Skeletal muscle satellite cell (primary cell): ENCODE data around the gene MED27.

Experiments
- H3K27me3 ChIP-seq: 2 replicates; pipeline ENCODE4 v1.7.0; 2013; ENCODE audit warnings: low read length; ENCODE audit not compliant: control insufficient read depth, insufficient read depth
- H3K36me3 ChIP-seq: 2 replicates; pipeline ENCODE4 v1.7.0; 2013; ENCODE audit warnings: mild to moderate bottlenecking, control low read depth, low read length; ENCODE audit not compliant: insufficient read depth
- H3K4me1 ChIP-seq: 2 replicates; pipeline ENCODE4 v1.7.0; 2013; ENCODE audit warnings: low read length; ENCODE audit not compliant: control insufficient read depth, insufficient read depth
- H3K4me2 ChIP-seq: 2 replicates; pipeline ENCODE4 v1.7.0; 2013; ENCODE audit warnings: mild to moderate bottlenecking, low read length
- H3K4me3 ChIP-seq: 2 replicates; pipeline ENCODE4 v1.7.0; 2013; ENCODE audit warnings: low read length
- H3K9ac ChIP-seq: 2 replicates; pipeline ENCODE4 v1.7.0; 2013; ENCODE audit warnings: mild to moderate bottlenecking, low read depth, low read length, moderate library complexity
- H3K9me3 ChIP-seq: replicated peaks from 2 replicates; pipeline ENCODE4 v1.7.0; 2013; ENCODE audit warnings: mild to moderate bottlenecking, control low read depth, low read length

Gene MED27

DNA sequence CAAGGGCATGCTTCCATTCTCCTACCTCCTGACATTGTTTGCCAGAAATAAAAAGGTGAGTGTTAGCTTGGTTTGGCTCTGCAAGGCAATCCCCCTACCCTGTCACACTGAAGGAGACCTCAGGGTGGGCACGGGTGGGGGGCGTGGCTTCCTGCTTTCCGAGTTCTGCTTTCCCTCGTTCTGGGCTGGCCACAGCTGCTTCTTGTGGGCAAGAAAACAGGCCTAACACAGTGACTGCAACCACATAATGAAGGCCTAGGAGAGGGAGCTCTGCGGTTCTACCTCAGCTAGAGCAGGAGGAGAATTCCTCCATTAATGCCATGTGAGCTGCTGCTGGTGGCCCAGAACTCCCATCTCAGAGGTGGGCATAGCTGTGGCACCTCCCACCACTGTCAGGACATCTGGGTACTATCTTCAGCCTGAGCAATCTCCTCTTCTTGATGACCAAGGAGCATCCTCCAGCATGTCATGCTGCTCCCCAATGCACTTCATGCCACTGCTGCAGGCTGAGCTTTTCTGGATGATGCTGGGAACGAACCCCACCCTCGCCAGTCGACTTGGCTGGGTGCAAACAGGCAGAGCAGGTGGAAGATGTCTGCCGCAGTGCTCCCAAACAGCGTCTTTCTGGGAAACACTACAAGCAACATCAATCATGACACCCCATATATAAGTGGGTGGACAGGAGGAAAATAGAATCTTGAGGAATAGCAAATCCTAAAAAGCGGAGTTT lies 200.3 kb downstream of the MED27 start:
- Histone ChIP-seq H3K27me3 (no peaks in the 10 kb centered on the region), H3K4me1 (peaks cover 14% of the 10 kb centered on the region), H3K9ac (no peak overlapping the region), H3K4me2 (no peak overlapping the region), H3K4me3 (no peak overlapping the region), H3K9me3 (no peaks in the 10 kb centered on the region), H3K36me3 (peaks cover 11% of the 10 kb centered on the region)

DNA sequence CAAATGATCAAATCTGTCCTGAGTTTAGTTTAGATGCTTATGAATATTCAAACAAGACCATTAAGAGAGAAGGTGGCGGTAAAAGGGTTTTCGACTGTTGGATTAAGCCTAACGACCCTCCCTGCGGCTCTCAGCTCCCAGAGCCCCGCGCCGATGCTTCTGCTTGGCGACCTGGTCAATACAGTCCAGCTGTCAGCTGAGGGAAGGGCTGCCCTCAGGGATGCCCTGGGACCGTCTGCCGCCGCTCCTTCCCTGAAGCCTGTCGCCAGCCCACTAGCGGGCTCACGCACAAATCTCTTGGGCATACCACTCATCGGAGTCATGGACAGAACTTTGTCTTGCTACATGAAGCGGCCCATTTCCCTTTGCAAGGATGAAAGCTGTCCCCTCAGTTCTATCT lies 203.2 kb downstream of the MED27 start:
- Histone ChIP-seq H3K4me3 (no peak overlapping the region), H3K4me1 (peaks cover 14% of the 10 kb centered on the region), H3K9me3 (no peaks in the 10 kb centered on the region), H3K27me3 (no peaks in the 10 kb centered on the region), H3K36me3 (peaks cover 11% of the 10 kb centered on the region), H3K4me2 (peak overlapping the region; percentile 16), H3K9ac (no peak overlapping the region)

- H3K4me3 ChIP-seq, result no peak overlapping the region
These were observed 203.7 kb downstream of the MED27 start for GRCh38 chr9:131875828-131876485.

DNA sequence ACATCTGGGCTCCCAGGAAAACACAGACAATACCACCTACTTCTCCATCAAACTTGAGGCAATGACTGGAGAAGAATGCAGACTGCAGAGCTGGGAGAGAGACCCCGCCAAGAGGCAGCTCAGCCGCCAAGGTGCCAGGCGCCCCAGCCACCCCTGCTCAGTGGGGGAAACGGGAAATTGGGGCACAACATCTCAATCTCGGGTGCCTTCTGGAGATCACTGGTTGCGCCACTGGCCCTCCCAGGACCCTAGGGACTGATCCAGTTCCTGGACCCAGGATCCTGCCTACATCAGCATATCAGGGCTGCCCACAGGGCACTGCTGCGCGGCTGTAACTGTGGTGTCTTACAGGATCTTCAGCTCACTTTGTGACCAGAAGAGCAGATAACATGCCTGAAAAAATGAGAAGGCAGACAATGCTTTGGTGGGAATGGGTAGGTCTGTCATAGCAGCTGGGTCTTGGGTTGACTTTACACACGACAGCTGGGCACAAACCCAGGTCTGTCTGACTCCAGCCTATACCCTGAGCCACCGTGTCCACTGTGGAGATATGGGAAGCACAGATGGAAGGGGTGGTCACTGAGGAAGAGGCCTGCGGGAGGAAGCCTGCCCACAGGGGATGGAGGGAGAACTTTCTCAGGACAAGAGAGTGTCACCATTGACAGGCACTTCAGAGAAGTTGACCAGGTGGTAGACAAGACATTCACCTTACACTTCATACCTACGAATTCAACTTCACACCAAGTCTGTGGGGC lies 204.6 kb downstream of the MED27 start:
- peaks cover 11% of the 10 kb centered on the region for H3K36me3 ChIP-seq
- H3K4me1 ChIP-seq, result peaks cover 14% of the 10 kb centered on the region
- no peaks in the 10 kb centered on the region for H3K27me3 ChIP-seq
- no peak overlapping the region for H3K4me2 ChIP-seq
- no peak overlapping the region for H3K9ac ChIP-seq
- H3K9me3 ChIP-seq, result no peaks in the 10 kb centered on the region
- H3K4me3 ChIP-seq, result no peak overlapping the region

More at GRCh38 chr9:131875828-131876485, 203.7 kb downstream of the MED27 start:
- no peaks in the 10 kb centered on the region for H3K27me3 ChIP-seq
- H3K9me3 ChIP-seq, result no peaks in the 10 kb centered on the region
- peaks cover 14% of the 10 kb centered on the region for H3K4me1 ChIP-seq
- H3K9ac ChIP-seq, result no peak overlapping the region
- H3K4me2 ChIP-seq, result peak overlapping the region; percentile 25
- H3K36me3 ChIP-seq, result peaks cover 11% of the 10 kb centered on the region

DNA sequence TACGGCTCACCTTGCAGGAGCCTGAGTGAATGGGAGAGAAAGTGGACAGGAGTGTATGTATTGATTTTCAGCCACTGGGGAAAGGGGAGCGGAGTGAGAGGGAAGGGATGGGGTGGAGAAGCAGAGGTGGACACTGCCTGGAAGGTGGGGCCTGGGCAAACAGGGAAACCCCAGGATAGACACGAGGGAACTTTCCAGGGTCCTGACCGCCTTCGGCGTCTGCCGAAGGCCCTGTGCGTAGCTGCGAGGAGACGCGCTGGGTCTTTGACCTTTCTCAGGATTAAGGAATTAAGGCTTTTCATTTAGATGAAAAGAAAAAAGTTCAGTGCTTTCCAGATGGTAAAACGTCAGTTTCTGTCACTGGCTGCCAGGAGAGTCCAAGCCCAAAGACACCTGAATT lies 205.2 kb downstream of the MED27 start:
- no peak overlapping the region for H3K4me3 ChIP-seq
- no peaks in the 10 kb centered on the region for H3K9me3 ChIP-seq
- H3K36me3 ChIP-seq, result peaks cover 11% of the 10 kb centered on the region
- H3K4me1 ChIP-seq, result peaks cover 14% of the 10 kb centered on the region
- H3K27me3 ChIP-seq, result no peaks in the 10 kb centered on the region
- no peak overlapping the region for H3K4me2 ChIP-seq
- H3K9ac ChIP-seq, result no peak overlapping the region

- Histone ChIP-seq H3K4me2 (no peak overlapping the region), H3K27me3 (no peaks in the 10 kb centered on the region), H3K4me1 (peaks cover 14% of the 10 kb centered on the region), H3K36me3 (peaks cover 7% of the 10 kb centered on the region), H3K4me3 (no peak overlapping the region), H3K9me3 (no peaks in the 10 kb centered on the region), H3K9ac (no peak overlapping the region)
These were observed 205.7 kb downstream of the MED27 start for GRCh38 chr9:131873891-131874440.

GRCh38 chr9:131873335-131873734 lies 206.3 kb downstream of the MED27 start:
- no peak overlapping the region for H3K4me3 ChIP-seq
- peaks cover 5% of the 10 kb centered on the region for H3K36me3 ChIP-seq
- no peak overlapping the region for H3K4me2 ChIP-seq
- no peaks in the 10 kb centered on the region for H3K27me3 ChIP-seq
- H3K9me3 ChIP-seq, result no peaks in the 10 kb centered on the region
- peaks cover 14% of the 10 kb centered on the region for H3K4me1 ChIP-seq
- no peak overlapping the region for H3K9ac ChIP-seq

DNA sequence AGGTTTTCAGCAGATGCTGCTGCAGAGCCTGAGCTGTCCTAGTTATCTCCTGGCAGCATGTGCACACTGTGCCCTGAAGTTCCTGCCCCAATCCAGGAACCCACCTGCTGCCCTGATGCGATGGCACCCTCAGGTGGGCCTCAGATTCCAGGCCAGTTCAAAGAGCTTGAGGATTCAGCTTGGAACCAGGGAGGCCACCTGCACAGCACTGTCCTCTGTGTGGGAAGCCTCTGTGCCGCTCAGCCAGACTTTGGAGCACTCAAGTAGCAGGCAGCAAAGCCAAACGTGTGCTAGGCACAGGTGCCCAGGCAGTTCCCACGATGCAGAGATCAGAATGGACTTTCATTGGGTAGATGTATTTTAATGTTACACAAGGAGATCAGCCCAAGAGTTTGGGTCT lies 207.0 kb downstream of the MED27 start:
- H3K4me1 ChIP-seq, result peaks cover 14% of the 10 kb centered on the region
- H3K36me3 ChIP-seq, result peaks cover 5% of the 10 kb centered on the region
- H3K9ac ChIP-seq, result no peak overlapping the region
- no peak overlapping the region for H3K4me2 ChIP-seq
- H3K27me3 ChIP-seq, result no peaks in the 10 kb centered on the region
- no peak overlapping the region for H3K4me3 ChIP-seq
- H3K9me3 ChIP-seq, result no peaks in the 10 kb centered on the region

GRCh38 chr9:131872006-131872405 lies 207.7 kb downstream of the MED27 start:
- H3K27me3 ChIP-seq, result no peaks in the 10 kb centered on the region
- H3K9me3 ChIP-seq, result no peaks in the 10 kb centered on the region
- H3K36me3 ChIP-seq, result peaks cover 5% of the 10 kb centered on the region
- H3K4me2 ChIP-seq, result no peak overlapping the region
- peaks cover 14% of the 10 kb centered on the region for H3K4me1 ChIP-seq
- no peak overlapping the region for H3K4me3 ChIP-seq
- H3K9ac ChIP-seq, result no peak overlapping the region

- H3K9ac ChIP-seq, result no peak overlapping the region
- no peaks in the 10 kb centered on the region for H3K4me1 ChIP-seq
- H3K4me3 ChIP-seq, result no peak overlapping the region
- H3K4me2 ChIP-seq, result no peak overlapping the region
- no peaks in the 10 kb centered on the region for H3K36me3 ChIP-seq
- H3K9me3 ChIP-seq, result no peaks in the 10 kb centered on the region
- no peaks in the 10 kb centered on the region for H3K27me3 ChIP-seq
These were observed 209.5 kb downstream of the MED27 start for GRCh38 chr9:131870156-131870555.

DNA sequence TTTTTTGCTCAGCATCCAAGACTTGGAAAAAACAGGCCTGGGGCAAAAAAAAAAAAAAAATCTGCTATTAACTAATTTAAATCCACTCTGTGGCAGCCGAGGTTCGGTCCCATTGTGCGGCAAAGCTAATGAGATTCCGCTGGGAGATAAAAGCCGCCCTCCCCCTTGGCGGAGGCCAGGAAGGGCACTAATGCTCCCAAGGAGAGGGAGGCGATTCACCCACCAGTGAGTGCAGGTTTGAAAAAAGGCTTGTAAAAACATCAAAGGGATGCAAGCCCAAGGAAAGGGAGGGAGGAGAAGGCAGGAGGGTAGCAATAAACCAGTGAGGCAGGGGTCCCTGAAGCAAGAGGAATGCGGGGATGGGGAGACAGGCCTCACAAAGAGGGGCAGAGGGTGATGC lies 210.3 kb downstream of the MED27 start:
- no peaks in the 10 kb centered on the region for H3K27me3 ChIP-seq
- H3K4me1 ChIP-seq, result no peaks in the 10 kb centered on the region
- H3K4me2 ChIP-seq, result no peak overlapping the region
- H3K9me3 ChIP-seq, result no peaks in the 10 kb centered on the region
- no peak overlapping the region for H3K9ac ChIP-seq
- no peaks in the 10 kb centered on the region for H3K36me3 ChIP-seq
- no peak overlapping the region for H3K4me3 ChIP-seq
